ENCODE data around the gene ZP1.
A peak's percentile ranks its signal among the peaks of the same experiment; 100 is the strongest.
"Not testable (repeated sequence)": the region's sequence is repeated elsewhere in the genome, so short reads cannot be mapped to it uniquely, and the experiment has no call there.

Gene ZP1

DNA sequence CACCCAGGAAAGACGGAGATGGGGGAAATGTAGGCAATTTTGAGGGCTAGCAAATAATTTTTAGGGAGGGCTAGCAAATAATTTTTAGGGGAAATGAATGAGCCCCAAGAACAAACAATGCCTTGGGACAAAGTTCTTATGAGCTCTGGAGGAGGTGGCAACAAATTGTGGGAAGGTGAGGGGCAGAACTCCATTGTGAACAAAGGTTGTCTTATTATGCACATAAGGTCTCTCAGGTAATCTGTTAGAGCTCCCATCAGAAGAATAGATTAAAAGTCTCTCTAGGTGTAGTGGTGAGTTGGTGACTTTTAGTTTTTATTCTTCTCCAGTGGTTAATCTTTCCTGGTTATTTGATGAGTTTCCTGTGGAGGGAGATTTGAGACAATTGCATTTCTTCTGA, 41.5 kb downstream of the ZP1 start:
- DNase-seq: no peak
- no peak for ATAC-seq

DNA sequence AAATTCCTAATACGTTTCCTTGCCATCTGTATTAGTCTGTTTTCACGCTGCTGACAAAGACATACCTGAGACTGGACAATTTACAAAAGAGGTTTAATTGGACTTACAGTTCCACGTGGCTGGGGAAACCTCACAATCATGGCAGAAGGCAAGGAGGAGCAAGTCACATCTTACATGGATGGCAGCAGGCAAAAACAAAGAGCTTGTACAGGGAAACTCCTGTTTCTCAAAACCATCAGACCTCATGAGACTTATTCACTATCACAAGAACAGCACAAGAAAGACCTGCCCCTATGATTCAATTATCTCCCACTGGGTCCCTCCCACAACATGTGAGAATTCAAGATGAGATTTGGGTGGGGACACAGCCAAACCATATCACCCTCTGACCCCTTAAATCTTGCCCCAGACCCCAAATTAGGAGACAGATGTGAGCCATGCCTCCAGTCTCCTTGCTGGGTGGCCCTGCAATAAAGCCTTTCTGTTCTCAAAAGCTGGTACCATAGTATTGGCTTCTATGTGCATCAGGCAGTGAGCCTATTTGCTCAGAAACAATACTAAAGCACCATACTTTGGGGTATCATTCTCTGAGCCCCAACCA, 42.4 kb downstream of the ZP1 start:
- ATAC-seq: not testable (repeated sequence)

DNA sequence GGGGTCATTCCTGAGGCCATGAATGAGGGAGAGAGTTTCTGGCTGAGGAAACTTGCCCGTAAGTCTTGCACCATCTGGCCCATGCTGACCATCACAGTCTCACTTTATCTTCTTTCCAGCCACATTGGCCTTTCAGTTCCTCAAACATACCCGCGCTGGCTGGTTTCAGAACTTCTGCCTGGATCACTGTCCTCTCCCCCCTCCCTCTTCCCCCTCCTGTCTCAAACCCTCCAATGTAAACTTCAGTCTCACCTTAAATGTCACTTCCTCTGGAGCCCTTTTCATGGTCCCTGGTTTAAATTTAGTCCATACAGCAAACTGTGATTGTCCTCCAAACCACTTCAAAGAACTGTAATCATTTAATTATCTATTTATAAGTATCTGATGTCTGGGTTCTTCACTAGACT, 42.9 kb downstream of the ZP1 start:
- DNase-seq (peak; percentile 21), ATAC-seq (no peak)

More for the DNA sequence above, 42.4 kb downstream of the ZP1 start:
- DNase-seq: not testable (repeated sequence)

DNA sequence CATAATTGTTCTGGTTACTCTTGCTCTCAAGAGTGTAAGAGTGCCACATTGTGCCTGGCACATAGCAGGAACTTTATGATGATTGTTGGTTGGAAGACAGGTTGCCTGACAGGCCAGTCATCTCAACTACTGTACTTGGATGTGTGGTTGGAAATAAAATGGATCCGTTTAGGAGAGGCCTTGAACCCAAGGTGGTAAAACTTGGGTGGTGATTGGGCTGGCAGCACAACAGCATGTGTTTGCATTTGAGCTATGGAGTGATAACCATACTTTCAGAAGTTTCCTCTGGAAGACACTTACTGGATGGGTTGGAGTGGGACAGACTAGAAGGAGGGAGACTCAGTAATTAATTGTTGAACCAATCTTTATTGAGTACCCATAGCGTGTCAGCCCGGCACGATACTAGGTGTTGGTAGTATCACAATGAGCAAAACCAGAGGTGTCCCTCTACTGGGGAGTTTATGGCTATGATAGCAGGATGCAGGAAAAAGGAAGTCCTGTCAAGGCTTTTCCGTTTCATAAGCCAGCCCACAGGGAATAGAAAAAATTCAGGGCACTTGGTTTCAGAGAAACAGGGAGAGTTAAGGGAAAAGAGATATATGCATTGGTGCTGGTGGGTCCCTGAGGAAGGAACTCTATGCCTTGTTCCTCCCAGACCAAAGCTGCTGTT, 43.5 kb downstream of the ZP1 start:
- DNase-seq (no peak), ATAC-seq (no peak)

DNA sequence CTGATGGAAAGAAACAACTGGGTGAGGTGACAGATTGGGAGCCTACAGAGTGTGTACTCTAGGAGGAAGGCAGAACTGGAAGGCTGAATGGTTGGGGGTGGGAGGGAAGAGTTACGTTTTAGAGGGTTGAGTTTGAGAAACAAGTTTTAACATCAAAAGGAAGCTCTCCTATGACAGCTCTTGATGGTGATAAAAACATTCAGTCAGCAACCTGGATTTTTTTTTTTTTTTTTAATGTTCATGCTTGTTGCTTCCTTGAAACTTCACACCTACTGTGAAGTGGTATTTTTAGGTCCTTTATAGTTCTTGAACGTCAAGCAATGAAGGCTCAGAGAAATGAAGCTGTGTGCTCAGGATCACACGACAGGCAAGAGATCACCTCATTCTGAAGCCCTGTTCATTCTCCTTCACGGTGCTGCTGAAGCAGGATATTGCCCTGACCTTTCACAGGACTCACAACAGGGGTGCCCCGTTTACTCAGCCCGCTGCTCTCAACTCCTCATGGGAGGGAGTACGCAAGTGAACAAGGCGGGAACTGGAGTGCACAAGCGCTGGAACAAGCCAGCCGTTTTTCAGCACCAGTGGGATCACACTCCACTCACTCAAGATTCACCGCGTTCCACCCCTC, 45.0 kb downstream of the ZP1 start:
- DNase-seq (peak; percentile 39), ATAC-seq (no peak)

DNA sequence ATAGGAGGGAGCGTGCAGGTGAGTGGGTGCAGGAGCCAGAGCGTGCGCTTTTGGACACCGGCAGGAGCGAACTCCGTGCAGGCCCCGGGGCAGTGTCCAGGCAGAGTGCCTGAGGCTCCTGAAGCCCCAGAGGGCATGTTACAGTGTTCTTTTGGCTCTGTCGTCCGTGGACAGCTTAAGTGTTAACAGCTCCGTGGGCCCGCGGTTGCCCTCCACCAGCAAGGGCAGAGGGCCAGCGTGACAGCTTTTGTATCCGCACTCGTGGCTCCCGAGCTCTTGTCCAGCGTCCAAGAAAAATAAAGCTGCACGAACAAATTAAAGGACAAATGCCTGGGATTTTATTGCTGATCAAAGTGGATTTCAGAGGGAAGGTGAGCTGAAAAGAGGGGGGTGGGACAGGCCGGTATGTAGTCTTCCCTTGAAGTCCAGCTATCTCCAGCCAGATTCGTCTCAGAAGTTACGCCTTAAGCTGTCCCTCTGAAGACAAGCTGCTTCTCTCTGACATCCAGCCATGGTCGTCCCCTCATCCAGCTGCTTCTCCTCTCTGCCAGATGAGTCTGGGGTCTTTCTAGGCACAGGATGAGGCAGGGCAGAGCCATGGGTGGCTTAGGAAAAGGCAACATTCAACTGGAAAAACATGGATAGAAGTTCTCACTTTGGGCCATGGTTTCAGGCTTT, 45.6 kb downstream of the ZP1 start:
- DNase-seq (peak; percentile 19), ATAC-seq (no peak)

DNA sequence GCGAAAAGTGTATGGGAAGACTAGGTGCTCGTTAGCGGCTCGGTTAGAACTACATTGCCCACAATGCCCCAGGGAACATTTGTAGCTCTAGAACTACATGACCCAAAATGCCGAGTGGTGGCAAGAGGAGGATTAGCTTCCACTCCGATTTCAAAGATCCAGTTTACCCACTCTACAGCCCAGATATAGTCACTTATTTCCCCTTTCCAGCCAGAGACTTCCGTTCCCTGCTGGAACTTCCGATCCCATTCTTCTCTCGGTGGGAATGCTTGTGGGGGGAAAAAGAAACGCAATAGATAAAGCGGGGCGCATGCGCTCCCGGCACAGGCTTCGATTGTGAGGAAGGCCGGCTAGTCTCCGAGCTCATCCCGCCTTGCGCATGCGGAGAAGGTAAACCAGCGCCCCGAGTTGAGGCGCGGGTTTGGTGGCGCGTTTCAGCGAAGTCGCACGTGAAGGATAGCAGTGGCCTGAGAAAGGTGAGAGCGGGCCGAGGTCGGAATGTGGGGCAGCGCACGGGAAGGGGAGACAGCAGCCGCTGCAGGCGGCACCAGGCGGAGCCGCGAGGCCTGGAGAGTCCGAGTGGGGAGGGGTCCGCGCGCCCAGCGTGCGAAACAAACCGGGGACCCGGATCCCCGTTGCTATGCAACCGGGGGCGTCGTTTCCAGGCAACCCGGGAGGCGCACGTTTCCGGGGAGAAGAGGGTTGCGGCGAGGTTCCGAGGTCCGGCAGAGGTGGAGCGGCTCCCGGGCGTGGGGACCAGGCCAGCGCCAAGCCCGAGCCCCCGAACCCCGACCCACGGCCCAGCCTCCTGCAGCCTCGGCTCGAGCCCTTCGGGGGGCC, 46.7 kb downstream of the ZP1 start, which contains the start of gene TMEM109:
TSS of gene TMEM109 (plus strand) at position 366 of the 840 bp plus-strand sequence. CDS start 5,536 bp downstream, outside the sequence.
- peak; percentile 90 for DNase-seq
- peak; percentile 72 for ATAC-seq

DNA sequence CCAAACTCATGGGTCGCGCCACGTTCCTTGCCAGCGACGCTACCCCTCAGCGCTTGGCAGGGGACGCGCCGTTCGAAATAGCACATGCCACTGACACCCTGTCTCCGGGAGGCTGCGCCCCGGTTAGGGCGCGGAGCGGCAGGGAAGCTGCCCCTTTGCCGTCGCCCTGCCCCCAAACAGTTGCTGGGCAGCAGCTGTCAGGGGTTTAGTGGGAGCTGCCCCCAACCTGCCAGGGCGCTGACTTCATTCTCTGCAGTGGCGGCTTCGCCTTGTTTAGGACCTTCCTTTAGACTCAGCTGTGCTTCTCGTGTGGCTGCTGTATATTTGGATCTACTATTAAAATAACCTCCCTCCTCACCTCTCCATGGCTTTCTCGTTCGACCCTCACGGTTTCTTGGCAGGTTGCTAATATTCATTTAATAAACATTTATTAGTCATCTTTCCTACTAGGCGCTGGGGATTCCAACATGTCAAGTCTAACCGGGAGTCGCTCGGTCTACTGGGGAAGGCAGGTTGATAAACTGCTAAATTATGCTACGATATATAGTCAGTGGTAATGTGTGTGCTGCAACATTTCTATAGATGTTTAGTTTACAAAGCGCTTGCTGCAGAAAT, 47.4 kb downstream of the ZP1 start:
- ATAC-seq (peak; percentile 7), DNase-seq (peak; percentile 51)

DNA sequence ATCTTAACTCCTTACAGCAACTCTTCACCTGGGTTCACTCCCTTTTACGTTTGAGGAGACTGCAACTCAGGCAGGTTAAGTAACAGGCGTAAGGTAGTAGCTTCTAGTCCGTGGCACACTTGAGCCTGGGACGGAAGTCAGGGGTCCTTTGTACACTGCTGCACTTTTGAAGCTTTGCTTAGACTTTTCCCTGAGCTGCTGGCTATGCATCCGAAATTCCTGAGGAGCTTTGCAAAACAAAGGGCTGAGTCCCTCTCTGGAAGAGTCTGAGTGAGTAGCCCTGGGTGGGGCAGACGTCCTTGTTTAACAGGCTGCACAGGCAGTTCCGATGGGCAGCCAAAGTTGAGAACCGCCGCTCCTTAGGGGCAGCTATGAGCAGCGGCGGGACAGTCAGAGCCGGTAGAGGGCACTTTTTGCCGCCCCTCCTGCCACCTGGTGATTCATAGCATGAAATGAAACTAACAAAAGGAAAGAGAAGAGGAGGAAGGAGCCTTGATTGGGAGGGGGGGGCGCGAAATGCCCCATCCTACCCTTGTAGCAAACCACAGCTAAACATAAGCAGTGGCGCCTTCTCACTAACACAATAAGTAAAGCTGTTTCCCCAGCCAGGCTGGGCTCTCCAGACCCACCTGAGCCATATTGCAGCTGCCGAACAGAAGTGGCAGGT, 48.0 kb downstream of the ZP1 start:
- DNase-seq: peak; percentile 75
- ATAC-seq: peak; percentile 68

DNA sequence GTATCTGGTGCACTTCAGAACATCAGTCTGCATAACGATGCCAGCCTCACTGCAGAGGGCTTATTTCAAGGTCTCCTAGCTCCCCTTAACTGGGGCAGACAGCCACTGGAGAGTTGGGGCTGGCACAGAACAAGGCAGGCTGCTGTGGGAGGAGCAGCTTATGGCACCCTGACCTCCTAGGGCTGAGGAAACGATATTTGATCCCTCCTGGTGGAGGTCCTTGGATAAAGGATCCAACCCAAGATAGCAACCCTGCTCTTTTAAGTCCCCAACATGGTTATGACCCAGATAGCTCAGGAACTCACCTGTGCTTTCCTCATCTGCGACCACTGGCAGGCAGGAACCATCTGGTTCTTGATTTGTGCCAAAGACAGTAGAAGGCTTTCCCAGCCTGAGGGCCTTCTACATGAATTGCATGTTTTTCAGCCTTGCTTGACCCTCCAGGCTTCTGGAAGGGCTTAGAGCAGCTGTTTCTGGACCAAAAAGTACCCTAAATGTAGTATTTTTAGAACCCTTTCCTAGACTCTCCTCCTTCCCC, 49.4 kb downstream of the ZP1 start:
- ATAC-seq (no peak), DNase-seq (no peak)

DNA sequence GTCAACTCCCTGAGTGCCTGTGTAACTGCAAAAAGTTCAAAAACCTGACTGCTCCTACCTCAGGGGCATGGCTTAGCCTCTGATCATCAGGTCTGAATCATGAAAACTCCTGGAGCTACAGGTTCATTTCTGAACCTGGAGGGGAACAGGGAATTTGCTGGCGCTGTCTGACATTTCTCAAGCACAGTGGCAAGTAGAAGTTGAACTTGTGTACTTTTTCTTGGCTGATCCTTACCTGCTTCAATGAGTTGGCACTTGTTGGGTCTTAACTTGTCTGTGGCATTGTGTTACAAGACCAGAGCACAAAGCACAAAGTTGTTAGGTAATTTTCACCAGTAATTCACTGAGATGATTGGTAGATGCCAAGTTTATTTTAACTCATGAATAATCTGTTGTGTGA, 49.9 kb downstream of the ZP1 start:
- ATAC-seq (no peak), DNase-seq (no peak)

DNA sequence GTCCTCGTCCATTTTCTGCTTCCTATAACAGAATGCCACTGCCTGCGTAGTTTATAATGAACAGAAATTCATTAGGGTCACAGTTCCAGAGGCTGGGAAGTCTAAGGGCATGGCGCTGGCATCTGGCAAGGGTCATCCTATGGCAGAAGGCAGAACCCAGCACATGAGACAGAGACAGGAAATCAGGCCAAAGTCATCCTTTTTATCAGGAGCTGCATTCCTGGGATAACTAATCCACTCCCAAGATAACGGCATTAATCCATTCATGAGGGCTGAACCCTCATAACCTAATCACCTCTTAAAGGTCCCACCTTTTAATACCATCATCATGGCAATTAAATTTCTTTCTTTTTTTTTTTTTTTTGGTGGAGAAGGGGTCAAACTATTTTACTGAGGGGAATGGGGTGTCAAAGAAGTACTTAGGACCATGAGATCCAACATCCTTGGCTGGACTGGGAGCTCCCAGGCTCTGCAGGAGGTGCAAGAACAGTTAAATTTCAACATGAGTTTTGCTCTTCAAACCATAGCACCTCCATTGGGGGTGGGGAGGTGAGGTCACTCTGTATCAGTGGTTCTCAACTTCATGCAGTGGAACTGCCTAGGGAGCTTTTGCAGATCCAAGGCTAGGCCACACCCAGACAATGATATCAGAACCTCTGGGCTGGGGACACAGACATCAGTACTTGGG, 51.1 kb downstream of the ZP1 start:
- ATAC-seq (no peak), DNase-seq (no peak)

DNA sequence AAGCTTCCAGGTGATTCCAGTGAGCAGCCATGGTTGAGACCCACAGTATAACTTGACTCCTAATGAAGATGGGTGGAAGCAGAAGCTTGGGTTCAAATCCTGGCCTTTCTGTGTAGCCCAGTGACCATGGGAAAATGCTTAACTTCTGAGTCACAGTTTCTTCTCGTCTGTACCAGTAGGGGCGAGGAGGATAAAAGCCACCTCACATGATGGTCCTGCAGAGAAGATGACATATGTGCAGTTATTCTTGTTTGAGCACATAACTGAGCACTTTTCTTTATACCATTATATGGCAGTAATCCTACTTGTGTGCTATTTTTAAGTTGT, 51.6 kb downstream of the ZP1 start:
- ATAC-seq (no peak), DNase-seq (no peak)

DNA sequence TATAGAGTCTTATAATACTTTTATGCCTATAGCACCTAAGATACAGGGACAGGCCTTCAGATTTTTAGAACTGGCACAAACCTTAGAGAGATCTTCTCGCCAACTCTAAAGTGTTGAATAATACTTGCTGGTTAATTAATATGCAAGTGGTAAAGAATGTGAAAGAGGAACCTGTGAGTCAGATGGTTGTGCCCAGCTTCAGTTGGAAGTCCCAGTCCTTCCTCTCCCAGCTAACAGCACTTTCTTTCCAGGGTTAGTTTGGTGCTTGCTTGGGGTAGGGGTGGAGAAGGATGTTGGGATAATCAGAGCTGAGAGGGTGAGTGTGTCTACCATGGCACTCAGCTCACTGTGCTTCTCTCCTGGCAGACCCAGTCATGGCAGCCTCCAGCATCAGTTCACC, 52.0 kb downstream of the ZP1 start:
- DNase-seq: no peak
- ATAC-seq: no peak

DNA sequence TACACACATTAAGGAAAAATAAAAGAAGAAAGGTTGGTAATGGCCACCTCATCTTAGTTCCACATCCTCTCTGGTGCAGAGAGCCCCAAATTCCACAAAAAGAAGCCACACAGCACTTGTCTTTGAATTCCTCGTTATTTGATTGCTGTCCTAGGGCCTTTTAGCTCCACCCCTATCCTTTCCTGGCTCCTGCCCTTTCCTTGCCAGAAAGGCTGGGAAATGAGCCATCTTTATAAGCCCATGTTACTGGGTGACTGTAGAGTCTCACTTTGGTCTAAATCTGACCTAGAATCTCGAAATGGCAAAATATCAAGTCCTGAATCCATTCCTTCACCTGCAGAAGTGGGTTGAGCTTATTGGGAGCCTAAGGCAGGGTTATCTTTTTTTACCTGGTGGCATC, 52.6 kb downstream of the ZP1 start:
- ATAC-seq (no peak), DNase-seq (no peak)

DNA sequence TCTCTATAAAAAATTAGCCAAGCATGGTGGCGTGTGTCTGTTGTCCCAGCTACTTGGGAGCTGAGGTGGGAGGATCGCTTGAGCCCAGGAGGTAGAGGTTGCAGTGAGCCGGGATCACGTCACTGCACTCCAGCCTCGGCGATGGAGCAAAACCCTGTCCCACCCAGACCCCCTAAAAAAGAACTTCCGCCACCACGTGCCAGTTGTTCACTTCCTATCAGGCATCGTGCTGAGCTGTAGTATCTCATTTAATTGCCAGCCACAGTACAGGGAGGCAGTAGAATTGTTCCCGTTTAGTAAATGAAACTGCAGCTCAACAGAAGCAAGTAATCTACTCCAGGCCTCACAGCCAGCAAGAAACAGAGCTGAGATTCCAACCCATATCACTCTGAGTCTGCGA, 53.9 kb downstream of the ZP1 start:
- DNase-seq (no peak), ATAC-seq (no peak)

DNA sequence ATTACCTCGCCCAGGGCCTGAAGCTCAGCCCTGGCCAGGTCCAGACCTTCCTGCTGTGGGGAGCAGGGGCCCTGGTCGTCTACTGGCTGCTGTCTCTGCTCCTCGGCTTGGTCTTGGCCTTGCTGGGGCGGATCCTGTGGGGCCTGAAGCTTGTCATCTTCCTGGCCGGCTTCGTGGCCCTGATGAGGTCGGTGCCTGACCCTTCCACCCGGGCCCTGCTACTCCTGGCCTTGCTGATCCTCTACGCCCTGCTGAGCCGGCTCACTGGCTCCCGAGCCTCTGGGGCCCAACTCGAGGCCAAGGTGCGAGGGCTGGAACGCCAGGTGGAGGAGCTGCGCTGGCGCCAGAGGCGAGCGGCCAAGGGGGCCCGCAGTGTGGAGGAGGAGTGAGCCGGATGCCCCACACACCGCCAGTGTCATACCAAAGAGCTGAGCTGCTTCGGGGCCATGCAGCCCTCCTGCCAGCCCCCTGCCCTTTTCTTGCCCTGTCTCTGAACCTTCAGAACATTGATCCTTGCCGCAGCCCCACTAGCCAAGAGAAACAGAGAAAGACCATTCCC, 54.5 kb downstream of the ZP1 start:
- DNase-seq: no peak
- ATAC-seq: no peak

DNA sequence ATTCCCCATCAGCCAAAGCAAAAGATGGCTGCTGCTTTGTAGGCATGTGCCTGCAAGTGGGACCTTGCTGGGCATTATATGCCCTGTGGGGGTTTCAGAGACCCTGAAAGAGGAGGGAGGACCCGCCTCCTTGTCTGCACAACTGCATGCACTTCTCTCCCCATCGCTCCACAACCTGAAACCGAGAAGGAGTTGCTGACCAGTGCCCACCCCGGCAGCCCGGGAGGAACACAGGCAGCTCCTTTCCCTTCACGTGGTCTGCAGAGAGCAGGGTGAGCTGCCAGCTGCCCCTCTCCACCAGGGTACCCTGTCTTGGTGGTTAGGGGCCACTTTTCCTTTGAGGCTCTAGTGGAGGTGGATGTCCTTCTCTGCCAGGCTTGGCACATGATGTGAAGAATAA, 55.6 kb downstream of the ZP1 start:
- ATAC-seq: no peak
- DNase-seq: no peak

DNA sequence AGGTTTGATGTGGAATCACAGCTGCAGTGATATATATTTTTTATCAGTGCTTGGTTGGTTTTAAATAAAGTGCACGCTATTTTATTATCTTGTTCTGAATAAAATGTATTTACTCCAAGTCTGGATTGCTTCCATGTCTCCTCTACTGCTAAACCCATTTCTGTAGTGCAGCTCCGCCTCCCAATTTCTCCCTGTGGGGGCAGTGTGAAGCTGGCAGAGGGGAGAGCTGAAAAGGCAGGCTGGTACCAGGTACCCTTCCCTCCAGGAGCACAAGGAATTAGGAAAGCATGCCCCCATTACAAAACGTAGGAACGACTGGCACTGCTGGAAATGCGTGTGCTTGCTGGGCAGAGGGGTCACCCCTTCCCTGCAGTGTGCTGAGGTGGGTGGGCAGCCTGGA, 56.0 kb downstream of the ZP1 start:
- ATAC-seq: no peak
- no peak for DNase-seq

DNA sequence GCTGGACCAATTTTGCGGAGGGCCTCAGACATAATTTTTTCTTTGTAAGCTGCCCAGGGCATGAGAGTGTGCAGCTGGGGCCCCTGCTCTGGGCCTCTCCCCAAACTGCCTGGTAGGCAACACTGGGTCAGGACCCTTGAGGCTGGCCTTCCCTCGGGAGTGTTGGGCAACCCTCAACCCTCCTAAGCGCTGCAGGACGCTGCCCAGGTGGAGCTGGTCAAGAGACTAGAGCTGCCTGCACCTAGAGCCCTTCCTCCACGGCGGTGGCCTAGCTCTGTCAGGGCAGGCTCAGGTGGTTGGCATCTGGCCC, 56.4 kb downstream of the ZP1 start:
- no peak for ATAC-seq
- DNase-seq: no peak
